Fibroblast of skin of left biceps (primary cell): ENCODE results near the gene RASSF5.

Experiments used
- DNase-seq, 2 experiments: peaks; one replicate each; pipeline ENCODE4 v3.0.0-alpha.2; 2013; ENCODE audit warnings: low read depth in 2 of 2

Gene RASSF5

GRCh38 chr1:206497774-206498173 is 9.6 kb upstream of the RASSF5 start:
- no peak for DNase-seq

GRCh38 chr1:206498685-206499084 is 8.6 kb upstream of the RASSF5 start:
- no peak for DNase-seq

- no peak for DNase-seq
Observed at GRCh38 chr1:206500046-206500445, 7.3 kb upstream of the RASSF5 start.

- no peak for DNase-seq
Observed at GRCh38 chr1:206501881-206502280, 5.5 kb upstream of the RASSF5 start.

GRCh38 chr1:206502403-206502802 is 4.9 kb upstream of the RASSF5 start:
- DNase-seq: no peak

- no peak for DNase-seq
Observed at GRCh38 chr1:206502812-206503211, 4.5 kb upstream of the RASSF5 start.

GRCh38 chr1:206503591-206504362 is 3.6 kb upstream of the RASSF5 start:
- peak; percentile 81 to 83 for DNase-seq

- DNase-seq: no peak
Observed at GRCh38 chr1:206504363-206504713, 3.0 kb upstream of the RASSF5 start.

GRCh38 chr1:206505702-206506355 is 1.5 kb upstream of the RASSF5 start:
- no peak for DNase-seq

GRCh38 chr1:206506405-206507283 is 687 bp upstream of the RASSF5 start:
- DNase-seq: no peak

GRCh38 chr1:206508130-206508889 is 979 bp downstream of the RASSF5 start:
- DNase-seq: no peak

- DNase-seq: no peak
Observed at GRCh38 chr1:206508956-206509355, 1.6 kb downstream of the RASSF5 start.

- DNase-seq: no peak
Observed at GRCh38 chr1:206509612-206510257, 2.4 kb downstream of the RASSF5 start.

GRCh38 chr1:206510371-206510770 is 3.0 kb downstream of the RASSF5 start:
- DNase-seq: no peak

- no peak for DNase-seq
Observed at GRCh38 chr1:206511362-206512057, 4.2 kb downstream of the RASSF5 start.

GRCh38 chr1:206512058-206512850 is 4.9 kb downstream of the RASSF5 start:
- DNase-seq: no peak

- DNase-seq: no peak
Observed at GRCh38 chr1:206512851-206513180, 5.5 kb downstream of the RASSF5 start.

GRCh38 chr1:206513312-206514111 is 6.2 kb downstream of the RASSF5 start:
- DNase-seq: peak; percentile 79 to 85

- no peak for DNase-seq
Observed at GRCh38 chr1:206514813-206515387, 7.6 kb downstream of the RASSF5 start.
